ENCODE data around the gene TMEM179.

TMEM179 gene

GRCh38 chr14:104561632-104562495, 42.7 kb downstream of the TMEM179 start:
- no peaks in the 10 kb centered on the region for H3K36me3 ChIP-seq (ENCODE audit: control insufficient read depth, insufficient read depth, low read length)
- no peak overlapping the region for H3K9ac ChIP-seq (ENCODE audit: low read depth, low read length)
- H3K4me3 ChIP-seq (ENCODE audit: low read depth, low read length), result no peak overlapping the region
- H3K27me3 ChIP-seq (ENCODE audit: control insufficient read depth, insufficient read depth, low read length), result no peaks in the 10 kb centered on the region
- no peaks in the 10 kb centered on the region for H3K9me3 ChIP-seq (ENCODE audit: control insufficient read depth, insufficient read depth, low read length)
- no peaks in the 10 kb centered on the region for H3K4me1 ChIP-seq (ENCODE audit: control insufficient read depth, insufficient read depth, low read length)

- no peak overlapping the region for H3K4me3 ChIP-seq (ENCODE audit: low read depth, low read length)
- no peaks in the 10 kb centered on the region for H3K36me3 ChIP-seq (ENCODE audit: control insufficient read depth, insufficient read depth, low read length)
- no peaks in the 10 kb centered on the region for H3K4me1 ChIP-seq (ENCODE audit: control insufficient read depth, insufficient read depth, low read length)
- H3K9me3 ChIP-seq (ENCODE audit: control insufficient read depth, insufficient read depth, low read length), result no peaks in the 10 kb centered on the region
- no peaks in the 10 kb centered on the region for H3K27me3 ChIP-seq (ENCODE audit: control insufficient read depth, insufficient read depth, low read length)
- no peak overlapping the region for H3K9ac ChIP-seq (ENCODE audit: low read depth, low read length)
Observed at GRCh38 chr14:104561124-104561557, 43.4 kb downstream of the TMEM179 start.

GRCh38 chr14:104560586-104560945, 44.0 kb downstream of the TMEM179 start:
- Histone ChIP-seq H3K27me3 (ENCODE audit: control insufficient read depth, insufficient read depth, low read length) (no peaks in the 10 kb centered on the region), H3K4me3 (ENCODE audit: low read depth, low read length) (no peak overlapping the region), H3K9ac (ENCODE audit: low read depth, low read length) (no peak overlapping the region), H3K36me3 (ENCODE audit: control insufficient read depth, insufficient read depth, low read length) (no peaks in the 10 kb centered on the region), H3K4me1 (ENCODE audit: control insufficient read depth, insufficient read depth, low read length) (no peaks in the 10 kb centered on the region), H3K9me3 (ENCODE audit: control insufficient read depth, insufficient read depth, low read length) (no peaks in the 10 kb centered on the region)

- no peak overlapping the region for H3K9ac ChIP-seq (ENCODE audit: low read depth, low read length)
- H3K36me3 ChIP-seq (ENCODE audit: control insufficient read depth, insufficient read depth, low read length), result no peaks in the 10 kb centered on the region
- H3K4me3 ChIP-seq (ENCODE audit: low read depth, low read length), result no peak overlapping the region
- H3K9me3 ChIP-seq (ENCODE audit: control insufficient read depth, insufficient read depth, low read length), result no peaks in the 10 kb centered on the region
- no peaks in the 10 kb centered on the region for H3K27me3 ChIP-seq (ENCODE audit: control insufficient read depth, insufficient read depth, low read length)
- H3K4me1 ChIP-seq (ENCODE audit: control insufficient read depth, insufficient read depth, low read length), result no peaks in the 10 kb centered on the region
Observed at GRCh38 chr14:104559804-104560585, 44.6 kb downstream of the TMEM179 start.

- H3K4me3 ChIP-seq (ENCODE audit: low read depth, low read length), result no peak overlapping the region
- no peaks in the 10 kb centered on the region for H3K36me3 ChIP-seq (ENCODE audit: control insufficient read depth, insufficient read depth, low read length)
- no peaks in the 10 kb centered on the region for H3K4me1 ChIP-seq (ENCODE audit: control insufficient read depth, insufficient read depth, low read length)
- no peaks in the 10 kb centered on the region for H3K9me3 ChIP-seq (ENCODE audit: control insufficient read depth, insufficient read depth, low read length)
- H3K27me3 ChIP-seq (ENCODE audit: control insufficient read depth, insufficient read depth, low read length), result no peaks in the 10 kb centered on the region
- no peak overlapping the region for H3K9ac ChIP-seq (ENCODE audit: low read depth, low read length)
Observed at GRCh38 chr14:104559028-104559803, 45.4 kb downstream of the TMEM179 start.

- H3K4me3 ChIP-seq (ENCODE audit: low read depth, low read length), result no peak overlapping the region
- H3K9me3 ChIP-seq (ENCODE audit: control insufficient read depth, insufficient read depth, low read length), result no peaks in the 10 kb centered on the region
- H3K4me1 ChIP-seq (ENCODE audit: control insufficient read depth, insufficient read depth, low read length), result no peaks in the 10 kb centered on the region
- no peaks in the 10 kb centered on the region for H3K27me3 ChIP-seq (ENCODE audit: control insufficient read depth, insufficient read depth, low read length)
- no peaks in the 10 kb centered on the region for H3K36me3 ChIP-seq (ENCODE audit: control insufficient read depth, insufficient read depth, low read length)
- no peak overlapping the region for H3K9ac ChIP-seq (ENCODE audit: low read depth, low read length)
Observed at GRCh38 chr14:104558231-104559027, 46.1 kb downstream of the TMEM179 start.

GRCh38 chr14:104557766-104558165, 46.8 kb downstream of the TMEM179 start:
- no peaks in the 10 kb centered on the region for H3K9me3 ChIP-seq (ENCODE audit: control insufficient read depth, insufficient read depth, low read length)
- H3K4me1 ChIP-seq (ENCODE audit: control insufficient read depth, insufficient read depth, low read length), result no peaks in the 10 kb centered on the region
- no peaks in the 10 kb centered on the region for H3K27me3 ChIP-seq (ENCODE audit: control insufficient read depth, insufficient read depth, low read length)
- no peak overlapping the region for H3K4me3 ChIP-seq (ENCODE audit: low read depth, low read length)
- H3K9ac ChIP-seq (ENCODE audit: low read depth, low read length), result no peak overlapping the region
- no peaks in the 10 kb centered on the region for H3K36me3 ChIP-seq (ENCODE audit: control insufficient read depth, insufficient read depth, low read length)

- Histone ChIP-seq H3K9me3 (ENCODE audit: control insufficient read depth, insufficient read depth, low read length) (no peaks in the 10 kb centered on the region), H3K27me3 (ENCODE audit: control insufficient read depth, insufficient read depth, low read length) (no peaks in the 10 kb centered on the region), H3K4me3 (ENCODE audit: low read depth, low read length) (no peak overlapping the region), H3K36me3 (ENCODE audit: control insufficient read depth, insufficient read depth, low read length) (no peaks in the 10 kb centered on the region), H3K9ac (ENCODE audit: low read depth, low read length) (no peak overlapping the region), H3K4me1 (ENCODE audit: control insufficient read depth, insufficient read depth, low read length) (no peaks in the 10 kb centered on the region)
Observed at GRCh38 chr14:104557086-104557485, 47.5 kb downstream of the TMEM179 start.

GRCh38 chr14:104556256-104557021, 48.1 kb downstream of the TMEM179 start:
- Histone ChIP-seq H3K9ac (ENCODE audit: low read depth, low read length) (no peak overlapping the region), H3K4me3 (ENCODE audit: low read depth, low read length) (no peak overlapping the region), H3K27me3 (ENCODE audit: control insufficient read depth, insufficient read depth, low read length) (no peaks in the 10 kb centered on the region), H3K36me3 (ENCODE audit: control insufficient read depth, insufficient read depth, low read length) (no peaks in the 10 kb centered on the region), H3K4me1 (ENCODE audit: control insufficient read depth, insufficient read depth, low read length) (no peaks in the 10 kb centered on the region), H3K9me3 (ENCODE audit: control insufficient read depth, insufficient read depth, low read length) (no peaks in the 10 kb centered on the region)

- no peak overlapping the region for H3K9ac ChIP-seq (ENCODE audit: low read depth, low read length)
- H3K27me3 ChIP-seq (ENCODE audit: control insufficient read depth, insufficient read depth, low read length), result no peaks in the 10 kb centered on the region
- H3K4me1 ChIP-seq (ENCODE audit: control insufficient read depth, insufficient read depth, low read length), result no peaks in the 10 kb centered on the region
- H3K36me3 ChIP-seq (ENCODE audit: control insufficient read depth, insufficient read depth, low read length), result no peaks in the 10 kb centered on the region
- H3K4me3 ChIP-seq (ENCODE audit: low read depth, low read length), result no peak overlapping the region
- no peaks in the 10 kb centered on the region for H3K9me3 ChIP-seq (ENCODE audit: control insufficient read depth, insufficient read depth, low read length)
Observed at GRCh38 chr14:104555430-104556255, 48.9 kb downstream of the TMEM179 start.
